GM12892 (cell line): Measurements from ENCODE around the gene KIF1B.

ENCODE experiments used
- POLR2A ChIP-seq: IDR thresholded peaks from 2 replicates; pipeline ENCODE4 v1.6.1; 2011; ENCODE audit warnings: low read depth, low read length, control low read depth
- POLR2AphosphoS5 ChIP-seq: IDR thresholded peaks from 2 replicates; pipeline ENCODE4 v1.6.1; 2011; ENCODE audit warnings: low read depth, low read length, control low read depth
- TAF1 ChIP-seq: IDR thresholded peaks from 2 replicates; pipeline ENCODE4 v1.6.1; 2011; ENCODE audit warnings: low read depth, mild to moderate bottlenecking, control low read depth, low read length, borderline replicate concordance

- no peak for TF ChIP-seq POLR2AphosphoS5
- no peak for TF ChIP-seq POLR2A
- TF ChIP-seq TAF1, result no peak
Measured at GRCh38 chr1:10263450-10264082, 53.2 kb downstream of the KIF1B start.
